ENCODE data around the gene TRIM40.

GRCh38 chr6:30196376-30196775 is 60.4 kb downstream of the TRIM40 start:
- TF ChIP-seq CTCF (IDR thresholded peaks at IDR 0.05; ENCODE audit: low read depth, low read length) = no peak
- no peak for TF ChIP-seq POLR2A (IDR thresholded peaks at IDR 0.05; ENCODE audit: extremely low read depth, insufficient read length)
- no peak for TF ChIP-seq MYC (IDR thresholded peaks at IDR 0.05; ENCODE audit: low read depth, low read length)
